BJ (cell line): ENCODE results near the gene WNK1. TPM values are rescaled to one million over a fixed set of nuclear protein-coding genes. Genes with fewer than 3 reads are reported as not detected.

Experiments used
- CTCF ChIA-PET: fragments of 350-600 bp; formaldehyde crosslinking; extraction: SDS; loops from one replicate; lab custom pipeline; 2021; ENCODE audit warnings: antibody characterized with exemption, inconsistent platforms; lab: Yijun Ruan, JAX
- POLR2A ChIA-PET: fragments of 300-600 bp; sonication (Branson Sonifier 250); formaldehyde crosslinking; extraction: SDS; loops from one replicate; lab custom pipeline; 2021; ENCODE audit warnings: antibody characterized with exemption; lab: Charles Lee
- DNase-seq: peaks from one replicate; pipeline ENCODE4 v3.0.0-alpha.2; 2011; ENCODE audit warnings: low read depth
- H3K27me3 ChIP-seq: 2 replicates; pipeline ENCODE4 v1.6.0; 2011; ENCODE audit warnings: low read length; ENCODE audit not compliant: control insufficient read depth, insufficient read depth
- H3K36me3 ChIP-seq: 2 replicates; pipeline ENCODE4 v1.5.1; 2011; ENCODE audit warnings: low read length; ENCODE audit not compliant: control insufficient read depth, insufficient read depth
- H3K4me3 ChIP-seq: 2 replicates; pipeline ENCODE4 v1.5.1; 2011; ENCODE audit warnings: low read depth, mild to moderate bottlenecking, control low read depth, low read length
- CTCF ChIP-seq: IDR thresholded peaks from 2 replicates; pipeline ENCODE4 v1.5.1; 2011; ENCODE audit warnings: low read depth, mild to moderate bottlenecking, control low read depth, inconsistent platforms, low read length, moderate library complexity; ENCODE audit not compliant: insufficient read depth
- polyA plus RNA-seq: library from polyadenylated mRNA; depleted of rRNA; stranded (reverse); fragments of >200 nt; gene quantifications from 2 replicates; pipeline ENCODE4 v1.2.3, GENCODE V29; 2011

Gene WNK1
- polyA plus RNA-seq, 1 experiment, result 45.2 TPM

DNA sequence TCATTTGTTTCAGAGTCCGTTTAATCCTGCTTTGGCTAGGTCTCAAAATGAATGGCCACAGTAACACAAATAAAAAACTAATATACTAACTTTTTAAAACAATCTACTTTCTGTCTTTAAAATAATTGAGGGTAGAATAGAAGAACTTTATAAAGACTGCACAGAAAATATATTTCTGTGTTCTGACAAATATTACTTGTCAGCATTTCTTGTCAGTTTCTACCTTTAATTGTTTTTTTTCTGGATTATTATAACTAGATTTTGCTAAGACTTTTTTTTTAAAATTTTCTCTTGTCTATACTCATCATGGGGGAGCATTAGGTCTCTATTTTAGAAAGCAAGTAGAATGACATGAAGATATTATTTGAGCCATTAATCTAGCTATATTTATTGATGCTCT is 110.9 kb downstream of the WNK1 start:
- TF ChIP-seq CTCF, result no peak
- H3K27me3 ChIP-seq, result no peaks in the 10 kb centered on the region
- no peak overlapping the region for H3K4me3 ChIP-seq
- POLR2A ChIA-PET, result no interaction called here
- H3K36me3 ChIP-seq, result peaks cover 9% of the 10 kb centered on the region
- CTCF ChIA-PET, result no interaction called here
- DNase-seq, result no peak

DNA sequence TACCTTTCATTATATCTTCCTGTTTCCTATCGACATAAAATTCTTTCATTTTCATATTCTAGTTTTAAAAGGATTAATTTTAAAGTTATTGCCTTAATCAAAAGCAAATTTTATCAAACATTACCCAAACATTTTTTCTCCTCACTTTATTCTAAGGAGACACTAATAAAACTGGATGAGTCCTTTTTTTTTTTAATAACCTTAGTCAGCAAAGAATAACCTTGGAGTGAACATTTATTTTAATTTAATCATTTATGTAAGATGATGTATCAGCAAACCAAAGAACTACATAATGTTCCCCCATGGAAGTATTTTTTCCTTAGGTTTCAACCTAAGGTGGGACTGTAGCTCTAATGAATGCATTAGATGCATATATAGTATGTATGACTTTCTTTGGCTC is 113.2 kb downstream of the WNK1 start:
- DNase-seq, result no peak
- Histone ChIP-seq H3K27me3 (no peaks in the 10 kb centered on the region), H3K36me3 (peaks cover 13% of the 10 kb centered on the region), H3K4me3 (no peak overlapping the region)
- ChIA-PET POLR2A (no interaction called here), CTCF (interaction anchor here (0.9 kb wide), 1 partner anchor 13 kb away, joined by 3 read pairs; no protein-coding TSS in a partner anchor)
- TF ChIP-seq CTCF, result no peak

GRCh38 chr12:867905-868304 is 115.5 kb downstream of the WNK1 start:
- no peak for DNase-seq
- H3K27me3 ChIP-seq, result no peaks in the 10 kb centered on the region
- no peak for TF ChIP-seq CTCF
- ChIA-PET CTCF (no interaction called here), POLR2A (no interaction called here)
- no peak overlapping the region for H3K4me3 ChIP-seq
- peaks cover 7% of the 10 kb centered on the region for H3K36me3 ChIP-seq

GRCh38 chr12:868722-869121 is 116.3 kb downstream of the WNK1 start:
- peaks cover 7% of the 10 kb centered on the region for H3K36me3 ChIP-seq

DNA sequence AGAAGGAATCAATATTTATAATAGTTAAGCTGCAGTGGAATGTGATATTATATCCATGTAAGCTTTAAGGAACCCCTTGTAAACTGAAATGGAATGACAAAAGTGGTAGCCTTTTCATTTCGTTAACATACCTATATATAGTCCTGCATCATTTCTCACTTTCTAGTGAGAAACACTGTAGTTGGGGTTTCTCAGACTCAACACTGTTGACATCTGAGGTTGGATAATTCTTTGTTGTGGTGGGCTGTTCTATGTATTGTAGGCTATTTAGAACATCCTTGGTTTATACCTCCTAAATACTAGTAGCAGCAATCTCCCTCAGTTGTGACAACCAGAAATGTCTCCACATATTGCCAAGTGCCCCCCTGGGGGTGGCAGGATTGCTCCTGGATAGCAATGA is 118.0 kb downstream of the WNK1 start:
- no peak for TF ChIP-seq CTCF
- peaks cover 7% of the 10 kb centered on the region for H3K36me3 ChIP-seq
- CTCF ChIA-PET, result no interaction called here
- H3K27me3 ChIP-seq, result no peaks in the 10 kb centered on the region
- POLR2A ChIA-PET, result interaction anchor here (0.6 kb wide), 1 partner anchor 14 kb away, joined by 3 read pairs; no protein-coding TSS in a partner anchor
- no peak overlapping the region for H3K4me3 ChIP-seq
- no peak for DNase-seq

More at GRCh38 chr12:868722-869121, 116.3 kb downstream of the WNK1 start:
- no peak for TF ChIP-seq CTCF
- ChIA-PET POLR2A (no interaction called here), CTCF (no interaction called here)
- DNase-seq, result no peak
- Histone ChIP-seq H3K4me3 (no peak overlapping the region), H3K27me3 (no peaks in the 10 kb centered on the region)
